Keratinocyte (primary cell): Measurements from ENCODE around the gene CMKLR1. TPM values are rescaled to one million over a fixed set of nuclear protein-coding genes. Genes with fewer than 3 reads are reported as not detected.

ENCODE experiments used
- DNase-seq: peaks from one replicate; pipeline ENCODE4 v3.0.0-alpha.2; 2011; ENCODE audit warnings: low read depth, missing footprints, low spot score
- FAIRE-seq: peaks from 2 replicates; lab custom pipeline; 2011; peaks lifted over from hg19 to GRCh38; lab: Jason Lieb, UNC
- H2AFZ ChIP-seq: 2 replicates; pipeline ENCODE4 v1.6.0; 2012; ENCODE audit warnings: low read length, control low read depth, inconsistent platforms; ENCODE audit not compliant: control insufficient read depth
- H3K27ac ChIP-seq: 2 replicates; pipeline ENCODE4 v1.5.1; 2011; ENCODE audit warnings: low read length; ENCODE audit not compliant: control insufficient read depth, insufficient read depth
- H3K27me3 ChIP-seq: 3 replicates; pipeline ENCODE4 v1.6.0; 2011; ENCODE audit warnings: low read length; ENCODE audit not compliant: control insufficient read depth, insufficient read depth; ENCODE audit errors: extremely low read depth
- H3K36me3 ChIP-seq, 2 experiments: 2 replicates in 1 of 2; 3 replicates in 1 of 2; pipeline ENCODE4 v1.5.1; 2011; ENCODE audit warnings: low read length in 2 of 2, mild to moderate bottlenecking in 1 of 2; ENCODE audit not compliant: control insufficient read depth in 2 of 2, insufficient read depth in 2 of 2; ENCODE audit errors: extremely low read depth in 1 of 2
- H3K4me1 ChIP-seq: 3 replicates; pipeline ENCODE4 v1.5.1; 2011; ENCODE audit warnings: low read length; ENCODE audit not compliant: control insufficient read depth, insufficient read depth; ENCODE audit errors: extremely low read depth
- H3K4me2 ChIP-seq: 3 replicates; pipeline ENCODE4 v1.6.0; 2011; ENCODE audit warnings: low read depth, low read length; ENCODE audit not compliant: control insufficient read depth, insufficient read depth; ENCODE audit errors: extremely low read depth
- H3K4me3 ChIP-seq, 3 experiments: fragments of 200-600 bp in 1 of 3; sonication (generic) in 1 of 3; 2 replicates in 2 of 3; 3 replicates in 1 of 3; pipeline ENCODE4 v1.5.1; 2011 to 2016; ENCODE audit warnings: low read length in 3 of 3, mild to moderate bottlenecking in 3 of 3, control low read depth in 2 of 3, inconsistent platforms in 1 of 3, low read depth in 1 of 3, mixed read lengths in 1 of 3, mixed run types in 1 of 3, moderate library complexity in 1 of 3; ENCODE audit not compliant: control insufficient read depth in 2 of 3, insufficient read depth in 2 of 3; ENCODE audit errors: extremely low read depth in 1 of 3
- H3K79me2 ChIP-seq: 2 replicates; pipeline ENCODE4 v1.6.0; 2012; ENCODE audit warnings: low read length; ENCODE audit not compliant: control insufficient read depth, insufficient read depth
- H3K9ac ChIP-seq: 3 replicates; pipeline ENCODE4 v1.6.0; 2011; ENCODE audit warnings: low read length; ENCODE audit not compliant: control insufficient read depth, insufficient read depth; ENCODE audit errors: extremely low read depth
- H3K9me1 ChIP-seq: 3 replicates; pipeline ENCODE4 v1.6.0; 2011; ENCODE audit warnings: low read length; ENCODE audit not compliant: control insufficient read depth, insufficient read depth; ENCODE audit errors: extremely low read depth
- H3K9me3 ChIP-seq: 2 replicates; pipeline ENCODE4 v1.5.1; 2012; ENCODE audit warnings: low read depth, low read length; ENCODE audit not compliant: control insufficient read depth
- H4K20me1 ChIP-seq: 3 replicates; pipeline ENCODE4 v1.6.0; 2011; ENCODE audit warnings: low read length; ENCODE audit not compliant: control insufficient read depth, insufficient read depth; ENCODE audit errors: extremely low read depth
- CTCF ChIP-seq, 3 experiments: IDR thresholded peaks in 1 of 3; conservative IDR thresholded peaks in 1 of 3; optimal IDR thresholded peaks in 1 of 3; 2 replicates in 2 of 3; 3 replicates in 1 of 3; pipeline versions ENCODE3 to v1.5.1; 2011; ENCODE audit warnings: low read length in 3 of 3, mild to moderate bottlenecking in 3 of 3, moderate library complexity in 2 of 3, control low read depth in 1 of 3, inconsistent platforms in 1 of 3; ENCODE audit not compliant: insufficient read depth in 2 of 3; ENCODE audit errors: extremely low read depth in 1 of 3
- EZH2 ChIP-seq: IDR thresholded peaks from one replicate; pipeline ENCODE4 v1.6.1; 2012; ENCODE audit warnings: inconsistent platforms, mild to moderate bottlenecking, low read length, moderate library complexity
- dilution Hi-C: fragments of 300-500 bp; cut with MboI; formaldehyde crosslinking; loops from one replicate; pipeline ENCODE4 v1.7.0; 2020; ENCODE audit warnings: low sequenced_read_pairs; ENCODE audit not compliant: extremely low pct_ligation_motif_present
- polyA plus RNA-seq, 5 experiments: library from polyadenylated mRNA; depleted of rRNA in 3 of 5; stranded (reverse) in 3 of 5; stranded (forward) in 1 of 5; unstranded in 1 of 5; fragments of >200 nt; gene quantifications; 1 replicate in 1 of 5; 2 replicates in 3 of 5; 3 replicates in 1 of 5; pipeline versions ENCODE4 v1.2.1 to v1.2.3, GENCODE V29; 2011 to 2012; ENCODE audit warnings: missing spikeins in 2 of 5, low read depth in 1 of 5, low replicate concordance in 1 of 5

CMKLR1 gene
- polyA plus RNA-seq, 1 donor (not counting 4 experiments of a cell fraction or from before 2014, with no cell fraction given) = not detected

GRCh38 chr12:108323581-108323980 lies 15.5 kb downstream of the CMKLR1 start:
- H4K20me1 ChIP-seq = no peaks in the 10 kb centered on the region
- H3K9me1 ChIP-seq = no peaks in the 10 kb centered on the region
- H3K4me1 ChIP-seq = no peaks in the 10 kb centered on the region
- no peak overlapping the region for H3K27ac ChIP-seq
- dilution Hi-C loops = no loop called here
- H3K9ac ChIP-seq = no peak overlapping the region
- no peak overlapping the region for H3K4me3 ChIP-seq
- H3K4me2 ChIP-seq = no peak overlapping the region
- FAIRE-seq = no peak
- no peak for DNase-seq
- no peak overlapping the region for H2AFZ ChIP-seq
- H3K9me3 ChIP-seq = no peaks in the 10 kb centered on the region
- H3K79me2 ChIP-seq = no peaks in the 10 kb centered on the region
- TF ChIP-seq EZH2 (no peak), CTCF (optimal IDR thresholded peaks at IDR 0.05 in 1 of 3, IDR thresholded peaks at IDR 0.05 in 1 of 3, conservative IDR thresholded peaks at IDR 0.05 in 1 of 3; ENCODE audit: extremely low read depth in 1 of 3, insufficient read depth in 2 of 3, low read length in 3 of 3) (no peak)
- H3K36me3 ChIP-seq = no peaks in the 10 kb centered on the region
- peaks cover 4% of the 10 kb centered on the region for H3K27me3 ChIP-seq

- no peaks in the 10 kb centered on the region for H4K20me1 ChIP-seq
- FAIRE-seq = no peak
- no peaks in the 10 kb centered on the region for H3K79me2 ChIP-seq
- no peaks in the 10 kb centered on the region for H3K9me3 ChIP-seq
- DNase-seq = no peak
- no peaks in the 10 kb centered on the region for H3K36me3 ChIP-seq
- no peak overlapping the region for H3K27ac ChIP-seq
- H3K4me1 ChIP-seq = no peaks in the 10 kb centered on the region
- peaks cover 4% of the 10 kb centered on the region for H3K27me3 ChIP-seq
- no peak overlapping the region for H3K4me3 ChIP-seq
- no peak overlapping the region for H3K4me2 ChIP-seq
- H3K9ac ChIP-seq = no peak overlapping the region
- TF ChIP-seq CTCF (optimal IDR thresholded peaks at IDR 0.05 in 1 of 3, IDR thresholded peaks at IDR 0.05 in 1 of 3, conservative IDR thresholded peaks at IDR 0.05 in 1 of 3; ENCODE audit: extremely low read depth in 1 of 3, insufficient read depth in 2 of 3, low read length in 3 of 3) (no peak), EZH2 (no peak)
- dilution Hi-C loops = no loop called here
- H3K9me1 ChIP-seq = no peaks in the 10 kb centered on the region
- H2AFZ ChIP-seq = no peak overlapping the region
Measured at GRCh38 chr12:108322998-108323397, 16.1 kb downstream of the CMKLR1 start.
